HG02588 (cell line): ENCODE results near the gene STARD6.
"Not testable (repeated sequence)": the region's sequence is repeated elsewhere in the genome, so short reads cannot be mapped to it uniquely, and the experiment has no call there.

ENCODE experiments used
- ATAC-seq: cut with Tn5 transposase; IDR thresholded peaks from one replicate; pipeline ENCODE4 v1.9.1; 2021; ENCODE audit warnings: mild to moderate bottlenecking, moderate library complexity; ENCODE audit not compliant: unreplicated experiment

The STARD6 gene

DNA sequence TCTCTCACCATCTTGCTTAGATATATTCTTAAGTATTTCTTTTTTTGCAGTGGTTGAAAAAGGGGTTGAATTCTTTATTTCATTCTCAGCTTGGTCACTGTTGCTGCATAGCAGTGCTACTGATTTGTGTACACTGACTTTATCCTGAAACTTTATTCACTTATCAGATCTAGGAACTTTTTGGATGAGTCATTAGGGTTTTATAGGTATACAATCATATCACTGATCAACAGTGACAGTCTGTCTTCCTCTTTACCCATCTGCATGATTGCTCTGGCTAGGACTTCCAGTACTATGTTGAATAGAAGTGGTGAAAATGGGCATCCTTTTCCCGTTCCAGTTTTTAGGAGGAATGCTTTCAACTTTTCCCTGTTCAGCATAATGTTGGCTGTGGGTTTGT, 6.5 kb downstream of the STARD6 start:
- no peak for ATAC-seq

DNA sequence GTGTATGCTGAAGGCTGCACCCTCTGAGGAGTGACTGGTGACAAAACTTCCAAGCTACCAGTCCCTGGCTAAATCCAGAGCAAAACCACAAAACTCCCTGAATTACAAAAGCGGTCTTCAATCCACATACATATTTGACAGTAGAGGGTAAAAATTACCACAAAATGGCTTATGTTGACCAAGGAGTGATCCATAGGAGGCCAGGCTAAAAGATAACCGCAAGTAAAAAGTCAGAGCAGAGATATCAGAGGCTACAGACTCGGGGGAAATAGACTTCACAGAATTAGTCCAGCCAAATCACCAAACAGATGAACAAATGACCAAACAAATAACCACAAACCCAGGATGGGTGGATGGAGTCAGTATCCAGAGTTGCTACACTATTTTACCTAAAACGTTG, 19.4 kb downstream of the STARD6 start:
- no peak for ATAC-seq

DNA sequence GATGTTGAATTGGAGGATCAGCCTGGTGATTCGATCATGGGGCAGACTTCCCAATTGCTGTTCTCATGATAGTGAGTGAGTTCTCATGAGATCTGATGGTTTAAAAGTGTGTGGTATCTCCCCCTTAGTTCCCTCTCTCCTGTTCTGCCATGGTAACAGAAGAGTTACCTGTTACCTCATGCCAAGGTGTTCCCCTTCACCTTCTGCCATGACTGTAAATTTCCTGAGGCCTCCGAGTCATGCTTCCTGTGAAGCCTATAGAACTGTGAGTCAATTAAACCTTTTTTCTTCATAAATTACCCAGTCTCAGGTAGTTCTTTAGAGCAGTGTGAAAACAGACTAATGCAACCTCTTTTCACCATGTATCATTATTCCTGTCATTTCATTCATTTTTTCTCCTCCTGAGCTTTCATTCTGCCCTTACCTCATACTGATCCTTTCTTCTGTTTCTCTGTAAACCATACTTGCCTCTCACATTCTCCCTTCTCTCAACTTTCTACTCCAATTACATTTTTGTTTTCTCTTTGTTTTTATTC, 22.0 kb downstream of the STARD6 start:
- ATAC-seq: no peak

DNA sequence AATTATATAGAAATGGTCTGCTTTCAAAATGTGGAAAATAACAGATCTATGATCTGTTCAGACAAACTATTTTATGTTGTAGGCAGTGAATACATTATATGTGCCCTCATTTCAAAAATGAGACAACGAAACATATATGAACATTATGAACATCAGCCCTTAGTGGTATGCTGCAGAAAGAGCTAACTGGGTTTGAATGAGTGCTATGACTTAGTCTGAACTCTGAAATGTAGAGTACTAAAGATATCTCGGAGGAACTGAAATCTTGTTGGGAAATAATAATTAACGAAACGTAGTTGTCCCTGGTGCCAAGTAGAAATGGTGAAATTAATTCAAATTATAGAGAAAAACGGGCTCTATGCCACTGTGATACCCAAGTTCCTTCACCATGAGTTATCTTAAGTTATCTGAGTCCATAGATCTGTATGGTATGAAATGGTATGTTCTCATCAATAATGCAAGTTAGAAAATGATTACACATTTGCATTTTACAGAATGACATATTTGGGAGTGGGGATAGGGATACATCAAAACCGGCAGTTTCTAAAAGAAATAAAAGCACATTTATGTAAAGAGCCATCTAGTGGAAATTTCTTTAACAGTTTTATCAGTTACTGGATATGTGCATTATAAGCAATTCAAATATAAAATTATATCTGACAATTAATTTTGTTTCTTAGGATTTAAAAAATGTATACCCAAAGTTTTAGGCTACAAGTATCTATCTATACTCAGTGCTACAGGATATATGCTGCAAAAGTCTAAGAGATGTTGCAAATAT, 26.7 kb downstream of the STARD6 start:
- ATAC-seq: no peak

DNA sequence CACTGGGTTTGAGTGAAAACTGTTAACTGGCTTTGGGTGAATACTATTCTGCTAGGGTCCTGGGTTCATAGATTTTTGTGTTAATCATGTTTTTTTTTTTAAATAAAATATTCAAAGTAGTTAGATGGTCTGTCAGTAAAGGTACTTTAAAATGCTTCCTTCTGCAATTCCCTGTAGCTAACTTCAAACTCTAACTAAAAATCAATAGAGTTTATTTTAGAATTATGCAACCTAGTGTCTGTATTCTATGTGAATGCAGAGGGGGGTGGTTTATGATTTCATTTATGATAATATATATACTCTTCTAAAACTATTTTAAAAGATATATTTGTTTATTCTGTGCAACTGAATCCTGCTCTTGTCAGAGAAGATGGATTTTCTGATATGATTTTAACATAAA, 27.9 kb downstream of the STARD6 start:
- ATAC-seq: no peak

DNA sequence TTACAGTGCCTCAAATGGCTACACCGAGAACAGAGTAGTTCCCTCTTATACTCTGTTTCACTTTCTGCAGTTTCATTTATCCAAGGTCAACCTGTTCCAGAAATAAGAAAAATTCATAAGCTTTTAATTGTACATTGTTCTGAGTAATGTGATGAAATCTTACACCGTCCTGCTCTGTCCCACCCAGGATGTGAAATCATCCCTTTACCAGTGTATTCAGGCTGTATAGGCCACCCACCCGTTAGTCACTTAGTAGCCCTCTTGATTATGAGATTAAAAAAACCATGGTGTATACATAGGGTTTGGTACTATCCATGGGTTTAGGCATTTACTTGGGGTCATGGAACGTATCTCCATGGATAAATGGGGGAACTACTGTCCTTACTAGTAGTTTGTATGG, 29.8 kb downstream of the STARD6 start:
- ATAC-seq: no peak

DNA sequence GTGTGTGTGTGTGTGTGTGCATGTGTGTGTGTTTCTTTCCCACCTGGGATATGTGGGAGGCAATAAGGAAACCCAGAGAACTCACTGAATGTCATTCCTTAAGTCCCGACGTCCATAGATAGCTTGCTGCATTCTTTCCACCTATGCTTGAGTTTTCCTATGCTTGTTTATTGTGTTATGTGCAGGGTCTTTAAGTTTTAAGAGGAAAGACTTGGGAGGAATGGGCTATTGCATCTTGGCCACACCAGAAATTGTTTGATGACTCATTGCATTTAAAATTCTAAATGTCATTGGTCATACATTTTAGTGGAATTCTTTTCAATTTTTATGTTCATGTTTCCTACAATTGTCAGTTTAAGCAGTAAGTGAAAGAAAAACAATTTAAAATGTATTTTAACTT, 33.7 kb downstream of the STARD6 start:
- ATAC-seq: no peak

DNA sequence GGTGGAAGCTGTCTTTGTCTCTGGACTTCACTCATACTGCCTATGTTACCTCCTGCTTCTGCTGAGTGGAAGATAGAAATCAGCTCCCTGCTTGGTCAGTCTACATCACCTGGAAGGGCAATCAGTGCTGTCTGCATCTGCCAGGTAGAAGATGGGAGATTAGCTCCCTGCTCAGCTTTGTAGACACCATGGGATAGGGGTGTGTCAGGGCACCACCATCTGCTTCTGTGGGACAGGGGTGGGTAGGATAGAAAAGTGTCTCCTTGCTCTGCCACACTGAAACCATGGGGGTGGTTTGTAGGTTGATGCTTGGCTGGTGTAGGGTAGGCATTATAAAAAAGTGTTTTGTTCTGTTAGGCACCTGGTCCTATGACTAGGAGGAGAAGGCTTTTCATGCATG, 34.1 kb downstream of the STARD6 start:
- no peak for ATAC-seq

DNA sequence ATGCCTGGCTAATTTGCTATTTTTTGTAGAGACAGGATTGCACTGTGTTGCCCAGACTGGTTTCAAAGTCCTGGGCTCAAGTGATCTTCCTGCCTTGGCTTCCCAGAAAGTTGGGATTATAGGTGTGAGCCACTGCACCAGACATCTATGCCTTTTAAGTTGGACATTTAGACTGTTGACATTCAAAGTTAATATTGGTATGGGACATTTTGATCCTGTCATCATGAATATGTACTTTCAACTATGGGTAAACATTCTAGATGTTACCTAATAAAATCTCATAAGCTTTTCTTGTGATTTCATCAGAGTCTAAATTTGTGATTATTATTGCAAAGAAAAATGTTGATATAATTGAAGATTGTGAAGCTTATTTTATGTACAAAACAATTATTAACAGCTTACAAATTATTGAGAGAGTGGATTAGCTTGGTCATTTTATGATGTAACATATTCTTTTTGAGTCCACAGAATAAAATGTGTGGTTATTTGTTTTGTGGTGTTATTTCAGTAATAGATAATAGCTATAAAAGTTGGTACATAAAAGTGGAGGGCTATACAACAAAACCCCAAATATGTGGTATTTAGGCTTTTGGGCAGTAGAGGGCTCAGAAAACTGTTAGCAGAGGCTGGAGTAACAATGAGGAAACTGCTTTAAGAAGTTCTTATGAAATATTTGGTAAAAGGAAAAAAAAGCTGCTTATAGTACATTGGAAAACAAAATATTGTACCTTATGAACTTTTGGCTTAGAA, 41.4 kb downstream of the STARD6 start:
- ATAC-seq: no peak

DNA sequence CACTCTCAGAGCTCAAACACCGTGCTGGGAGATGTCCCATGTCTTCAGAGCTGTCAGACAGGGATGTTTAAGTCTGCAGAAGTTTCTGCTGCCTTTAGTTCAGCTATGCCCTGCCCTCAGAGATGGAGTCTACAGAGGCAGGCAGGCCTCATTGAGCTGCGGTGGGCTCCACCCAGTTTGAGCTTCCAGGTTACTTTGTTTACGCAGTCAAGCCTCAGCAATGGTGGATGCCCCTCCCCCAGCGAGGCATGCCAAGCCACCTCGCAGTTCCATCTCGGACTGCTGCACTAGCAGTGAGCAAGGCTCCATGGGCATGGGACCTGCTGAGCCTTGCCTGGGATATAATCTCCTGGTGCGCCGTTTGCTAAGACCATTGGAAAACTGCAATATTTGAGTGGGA, 48.1 kb downstream of the STARD6 start:
- not testable (repeated sequence) for ATAC-seq

DNA sequence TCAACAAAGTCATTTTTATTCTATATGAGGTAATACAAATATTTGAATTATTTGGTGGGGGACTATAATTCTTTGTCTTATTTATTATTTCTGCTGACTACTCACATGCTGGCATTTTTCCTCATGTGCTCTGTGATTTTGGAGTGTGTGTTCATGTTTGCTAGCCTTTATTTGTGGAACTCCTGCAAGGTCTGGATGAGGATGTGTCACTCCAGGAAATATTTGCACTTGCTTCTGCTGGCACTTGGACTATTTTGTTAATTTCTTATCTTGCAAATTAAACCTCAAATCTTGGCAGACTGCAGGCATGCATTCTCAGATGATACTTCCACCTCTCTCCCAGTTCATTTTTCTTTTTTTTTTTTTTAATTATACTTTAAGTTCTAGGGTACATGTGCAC, 54.2 kb downstream of the STARD6 start:
- ATAC-seq: no peak

DNA sequence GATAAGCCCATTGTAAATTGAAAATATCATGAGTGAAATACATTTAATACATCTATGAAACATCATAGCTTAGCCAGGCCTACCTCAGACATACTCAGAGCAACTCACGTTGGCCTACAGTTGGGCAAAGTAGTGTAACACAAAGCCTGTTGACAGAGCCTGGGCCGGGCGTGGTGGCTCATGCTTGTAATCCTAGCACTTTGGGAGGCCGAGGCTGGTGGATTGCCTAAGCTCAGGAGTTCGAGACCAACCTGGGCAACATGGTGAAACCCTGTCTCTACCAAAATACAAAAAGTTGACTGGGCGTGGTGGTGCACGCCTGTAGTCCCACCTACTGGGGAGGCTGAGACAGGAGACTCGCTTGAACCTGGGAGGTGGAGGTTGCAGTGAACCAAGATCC, 58.7 kb downstream of the STARD6 start:
- ATAC-seq: not testable (repeated sequence)

DNA sequence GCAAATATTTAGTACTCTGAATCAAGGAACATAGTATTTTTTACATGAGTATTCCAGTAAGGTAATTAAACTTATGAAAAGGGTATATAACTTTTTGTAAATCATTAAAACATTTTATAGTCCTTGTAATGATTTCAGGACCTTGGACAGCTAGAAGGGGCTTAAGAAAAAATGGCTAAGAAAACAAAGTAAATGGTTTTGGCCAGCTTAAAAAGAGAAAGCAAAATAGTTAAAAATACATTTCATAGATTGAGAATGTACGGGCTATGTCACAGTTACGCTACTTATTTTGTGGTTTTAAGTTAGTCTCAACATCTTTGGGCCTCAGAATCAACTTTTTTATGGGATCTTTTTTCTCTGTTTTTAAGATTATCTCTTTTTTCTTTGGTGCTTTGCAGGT, 61.6 kb downstream of the STARD6 start:
- no peak for ATAC-seq

DNA sequence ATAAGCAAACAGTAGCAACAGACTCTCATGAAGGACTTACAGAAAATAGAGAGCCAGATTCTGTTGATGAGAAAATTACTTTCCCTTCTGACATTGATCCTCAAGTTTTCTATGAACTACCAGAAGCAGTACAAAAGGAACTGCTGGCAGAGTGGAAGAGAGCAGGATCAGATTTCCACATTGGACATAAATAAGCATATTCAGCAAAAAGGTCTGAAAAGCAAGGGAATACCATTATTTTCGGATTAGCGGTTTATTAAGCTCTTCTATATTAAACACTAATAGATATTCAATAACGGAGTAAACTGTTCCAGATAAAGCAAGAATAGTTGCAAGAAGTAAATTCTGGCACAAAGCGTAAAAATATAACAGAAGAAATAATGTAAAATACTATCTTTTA, 63.4 kb downstream of the STARD6 start:
- no peak for ATAC-seq

DNA sequence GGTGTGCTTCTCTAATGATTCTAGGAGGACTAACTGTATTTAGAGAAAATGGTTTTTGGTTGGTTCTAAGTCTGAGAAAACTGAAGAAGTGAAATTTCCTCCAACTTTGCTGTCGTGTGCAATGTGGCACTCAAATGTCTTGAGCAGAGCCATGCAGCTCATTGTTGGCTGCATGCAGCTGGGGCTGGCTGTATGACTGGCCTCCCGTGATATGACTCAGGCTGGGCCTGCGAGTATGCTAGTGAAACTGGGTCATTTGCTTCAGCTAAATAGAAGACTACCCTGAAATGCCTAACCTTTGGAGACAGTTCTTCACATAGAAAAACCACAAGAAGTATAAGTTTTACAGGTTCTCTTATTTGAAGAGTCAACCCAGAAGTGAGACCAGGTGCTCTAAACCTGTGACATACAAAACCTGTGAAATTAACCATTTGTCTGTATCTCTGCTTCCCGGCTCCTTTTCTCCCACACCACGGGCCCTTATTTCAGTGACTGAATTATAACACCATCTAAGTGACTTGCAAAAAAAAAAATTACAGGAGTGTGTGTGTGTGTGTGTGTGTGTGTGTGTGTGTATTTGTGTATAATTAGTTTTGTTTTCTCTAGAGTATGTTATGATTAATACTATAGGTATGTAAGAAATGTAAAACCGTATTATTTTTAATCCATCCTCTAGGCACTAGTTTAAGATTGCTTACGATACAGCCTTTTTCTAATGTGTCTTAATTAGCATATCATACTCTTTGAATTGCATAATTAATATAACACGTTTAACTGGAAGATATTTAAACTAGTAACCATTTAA, 72.5 kb downstream of the STARD6 start:
- ATAC-seq: peak; percentile 99

DNA sequence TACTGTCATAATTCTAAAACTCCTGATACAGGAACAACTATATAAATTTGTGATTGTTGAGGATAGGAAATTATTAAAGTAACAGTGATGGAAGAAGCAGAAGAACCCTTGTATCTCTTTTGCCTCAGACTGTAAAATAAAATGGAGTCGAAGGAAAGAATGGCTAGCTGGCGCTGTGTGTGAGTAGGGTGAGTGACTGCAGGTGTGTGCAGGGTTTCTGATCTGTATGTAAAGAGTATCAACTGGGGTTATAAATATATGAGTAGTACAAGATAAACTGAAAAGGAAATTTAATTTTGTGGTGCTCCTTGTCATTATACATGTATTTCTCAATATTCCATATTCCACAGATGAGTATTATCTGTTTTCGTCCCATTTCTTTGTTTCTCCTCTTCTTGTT, 73.1 kb downstream of the STARD6 start:
- peak; percentile 35 for ATAC-seq

DNA sequence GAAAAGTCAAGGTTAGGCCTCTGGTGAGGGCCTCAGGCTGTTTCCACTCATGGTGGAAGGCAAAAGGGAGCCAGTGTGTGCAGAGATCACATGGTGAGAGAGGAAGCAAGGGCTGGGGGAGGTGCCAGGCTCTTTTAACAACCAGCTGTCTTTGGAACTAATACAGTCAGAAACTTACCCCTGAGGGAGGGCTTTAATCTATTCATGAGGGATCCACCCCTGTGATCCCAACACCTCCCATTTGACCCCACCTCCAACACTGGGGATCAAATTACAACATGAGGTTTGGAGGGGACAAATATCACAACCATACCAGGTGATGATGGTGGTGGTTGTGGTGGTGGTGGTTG, 77.5 kb downstream of the STARD6 start:
- ATAC-seq: no peak

DNA sequence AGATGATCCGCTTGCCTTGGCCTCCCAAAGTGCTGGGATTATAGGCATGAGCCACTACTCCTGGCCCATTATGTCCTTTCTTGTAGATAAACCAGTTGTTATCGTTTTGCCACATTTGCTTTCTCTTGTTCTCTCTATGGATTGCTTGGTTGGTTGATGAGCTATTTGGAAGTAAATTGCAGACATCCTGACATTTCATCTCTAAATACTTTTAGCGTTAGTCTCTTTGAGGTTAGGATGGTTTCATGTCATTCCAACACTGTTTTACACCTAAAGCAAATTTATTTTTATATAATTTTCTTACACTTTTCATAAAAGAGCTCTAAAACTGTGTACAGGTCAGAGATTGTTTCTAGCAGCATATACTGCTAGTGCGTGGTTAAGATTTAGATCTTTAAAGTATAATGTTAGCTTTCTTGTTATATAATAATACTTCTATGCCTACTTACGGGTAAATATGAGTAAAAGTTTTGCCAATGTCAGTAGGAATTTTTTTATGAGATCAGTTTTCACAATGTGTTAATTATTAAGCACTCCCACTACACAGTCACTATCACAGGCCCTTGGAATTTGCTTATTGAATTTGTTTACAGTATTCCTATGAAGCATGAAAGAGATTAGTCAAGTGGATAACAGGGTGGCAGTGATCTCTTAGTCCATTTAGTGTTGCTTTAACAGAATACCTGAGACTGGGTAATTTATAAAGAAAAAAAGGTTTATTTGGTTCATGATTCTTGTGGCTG, 78.0 kb downstream of the STARD6 start:
- ATAC-seq: no peak

DNA sequence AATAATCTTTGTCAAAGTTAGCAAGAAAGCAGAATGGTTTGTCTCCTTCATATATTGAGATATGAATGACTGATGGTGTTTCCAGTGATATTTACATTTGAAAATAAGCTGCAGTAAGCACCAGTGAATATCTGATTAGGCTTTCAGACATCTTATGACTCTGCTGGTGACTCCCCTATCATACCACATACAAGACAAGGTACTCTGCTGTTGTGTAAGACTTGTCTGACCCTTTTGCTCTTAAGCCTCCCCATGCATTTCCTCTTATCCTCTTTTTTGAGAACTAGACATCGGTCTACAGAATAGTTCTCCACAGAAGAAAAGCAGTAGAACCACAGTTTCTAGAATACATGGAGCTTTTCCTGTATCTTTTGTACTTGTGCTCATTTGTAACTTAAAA, 79.0 kb downstream of the STARD6 start:
- ATAC-seq: no peak

DNA sequence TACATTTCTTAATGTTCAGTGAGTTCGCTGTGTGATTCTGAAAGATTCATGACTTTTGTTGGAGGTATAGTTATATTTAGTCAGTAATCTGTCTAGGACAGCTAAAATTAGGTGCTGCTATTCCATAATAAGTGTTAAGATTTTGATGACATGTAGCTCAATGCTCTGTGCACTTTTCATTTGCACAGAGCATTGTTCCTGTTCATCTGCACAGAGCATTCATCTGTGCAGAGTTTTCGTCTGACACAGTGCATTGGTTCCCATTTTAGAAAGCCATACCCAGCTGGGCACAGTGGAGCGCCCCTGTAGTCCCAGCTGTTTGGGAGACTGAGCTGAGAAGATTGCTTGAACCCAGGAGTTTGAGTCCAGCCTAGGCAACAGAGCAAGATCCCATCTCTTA, 79.8 kb downstream of the STARD6 start:
- no peak for ATAC-seq
